Hematopoietic multipotent progenitor cell treated with erythropoietin and hydrocortisone succinate and interleukin-3 and kit ligand, for 17 days (in vitro differentiated cells): ENCODE measurements around the gene CD40LG.

Experiments
- DNase-seq: peaks from one replicate; pipeline ENCODE4 v3.0.0-alpha.2; 2015; ENCODE audit warnings: low spot score

Gene CD40LG

DNA sequence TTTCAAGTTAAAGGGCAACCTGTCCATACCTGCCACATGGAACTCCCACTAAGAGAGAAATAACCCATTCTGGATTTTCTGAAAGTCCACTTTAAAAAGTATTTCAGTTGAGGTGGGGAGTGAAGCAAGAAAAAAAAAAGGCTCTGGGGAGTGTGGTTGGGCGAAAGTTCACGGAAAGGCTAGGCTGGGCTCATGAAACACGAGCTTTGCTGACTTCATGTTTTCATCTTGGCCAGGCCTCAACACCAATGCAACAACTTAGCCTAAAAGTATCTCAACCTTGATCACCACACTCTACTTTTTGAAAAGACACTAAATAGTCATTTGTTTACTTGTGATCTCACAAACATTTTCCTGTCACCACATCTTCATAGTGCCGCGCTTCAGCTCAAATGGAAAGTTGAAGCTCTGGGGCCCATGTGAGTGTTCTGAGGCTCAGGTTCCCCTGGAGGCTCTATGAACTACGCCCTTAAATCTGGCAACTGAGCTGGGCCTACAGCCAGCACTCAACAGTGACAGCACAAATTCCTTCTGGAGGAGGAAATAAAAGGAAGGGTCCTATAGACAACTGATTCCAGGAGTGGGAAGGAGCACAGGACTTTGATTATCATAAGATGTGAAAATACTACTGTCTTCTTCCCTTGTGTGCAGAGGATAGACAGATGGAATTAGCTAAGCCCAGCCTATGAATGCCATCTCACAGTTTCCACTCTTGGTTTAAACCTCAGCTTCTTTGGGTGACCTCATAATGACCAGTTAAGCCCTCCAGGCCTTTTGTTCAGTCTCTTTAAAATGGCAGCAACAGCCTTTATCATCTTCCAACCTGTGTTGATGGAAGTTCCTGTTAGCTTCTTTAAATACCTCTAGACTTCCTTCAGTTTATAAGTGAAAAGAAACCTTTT is 5.1 kb downstream of the CD40LG start:
- no peak for DNase-seq

DNA sequence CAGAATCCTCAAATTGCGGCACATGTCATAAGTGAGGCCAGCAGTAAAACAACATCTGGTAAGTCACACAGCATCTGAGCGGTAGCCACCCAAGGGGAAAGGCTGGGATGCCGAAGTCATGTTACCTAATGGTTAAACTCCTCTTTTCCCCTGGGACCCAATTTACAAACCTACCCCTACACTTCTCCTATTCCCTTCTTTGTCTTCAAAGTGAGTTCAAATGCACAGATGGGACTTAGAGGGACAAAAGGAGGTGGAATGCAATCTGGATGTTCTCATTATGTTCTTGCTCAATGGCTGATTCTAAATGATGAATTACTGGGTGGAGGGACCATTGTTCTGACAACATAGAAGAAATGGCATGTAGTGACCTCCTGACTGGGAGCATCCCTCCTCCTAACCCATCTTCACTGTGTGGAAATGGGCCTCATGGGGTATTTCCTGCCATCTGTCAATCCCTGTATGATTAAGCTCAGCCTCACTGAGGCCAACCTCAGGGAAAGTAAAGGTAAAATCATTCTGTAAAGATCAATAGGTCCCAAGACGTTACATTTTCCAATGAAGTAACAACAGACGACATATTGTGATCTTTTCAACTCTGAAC is 8.5 kb downstream of the CD40LG start:
- no peak for DNase-seq

DNA sequence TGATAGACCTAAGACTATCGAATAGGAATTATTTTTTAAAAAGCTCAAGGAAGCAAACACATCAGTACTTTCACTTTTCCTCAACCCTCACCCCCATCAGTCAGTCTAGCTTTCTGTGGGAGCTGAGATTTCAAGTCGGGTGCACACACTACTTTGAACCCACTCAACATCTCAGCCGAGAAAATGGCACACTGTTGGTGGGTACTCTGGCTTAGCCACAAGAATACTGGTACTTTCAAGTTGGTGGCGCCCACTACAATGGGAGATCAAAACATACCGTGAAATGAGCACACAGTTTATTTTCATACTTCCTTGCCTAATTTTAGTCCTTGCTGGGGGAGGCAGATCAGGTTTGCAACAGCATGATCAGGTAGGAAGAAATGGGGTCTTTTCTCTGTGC is 10.2 kb downstream of the CD40LG start:
- DNase-seq, result no peak

DNA sequence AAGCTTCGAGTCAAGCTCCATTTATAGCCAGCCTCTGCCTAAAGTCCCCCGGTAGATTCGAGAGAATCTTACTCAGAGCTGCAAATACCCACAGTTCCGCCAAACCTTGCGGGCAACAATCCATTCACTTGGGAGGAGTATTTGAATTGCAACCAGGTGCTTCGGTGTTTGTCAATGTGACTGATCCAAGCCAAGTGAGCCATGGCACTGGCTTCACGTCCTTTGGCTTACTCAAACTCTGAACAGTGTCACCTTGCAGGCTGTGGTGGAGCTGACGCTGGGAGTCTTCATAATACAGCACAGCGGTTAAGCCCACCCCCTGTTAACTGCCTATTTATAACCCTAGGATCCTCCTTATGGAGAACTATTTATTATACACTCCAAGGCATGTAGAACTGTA is 11.2 kb downstream of the CD40LG start:
- DNase-seq, result no peak

DNA sequence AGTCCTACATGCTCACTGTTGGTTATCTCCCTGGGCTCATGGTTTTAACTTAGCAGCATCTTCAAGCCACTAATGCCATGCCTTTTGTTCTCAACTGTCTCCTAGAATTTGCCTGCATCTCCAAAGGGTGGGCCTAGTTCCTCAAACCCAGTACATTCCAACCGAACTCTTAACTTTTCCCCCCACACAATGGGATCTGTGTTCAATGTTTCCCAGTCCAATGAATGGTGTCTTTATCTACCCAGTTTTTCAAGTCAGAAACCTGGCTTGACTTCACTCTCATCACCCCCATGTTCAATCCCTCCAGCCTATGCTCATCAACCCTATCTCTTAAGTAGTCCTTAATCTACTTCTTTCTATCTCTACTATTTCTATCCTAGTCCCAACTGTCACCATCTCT is 12.9 kb downstream of the CD40LG start:
- DNase-seq, result no peak

GRCh38 chrX:136662104-136662503 is 14.1 kb downstream of the CD40LG start:
- no peak for DNase-seq

GRCh38 chrX:136662976-136663375 is 15.0 kb downstream of the CD40LG start:
- DNase-seq, result no peak

DNA sequence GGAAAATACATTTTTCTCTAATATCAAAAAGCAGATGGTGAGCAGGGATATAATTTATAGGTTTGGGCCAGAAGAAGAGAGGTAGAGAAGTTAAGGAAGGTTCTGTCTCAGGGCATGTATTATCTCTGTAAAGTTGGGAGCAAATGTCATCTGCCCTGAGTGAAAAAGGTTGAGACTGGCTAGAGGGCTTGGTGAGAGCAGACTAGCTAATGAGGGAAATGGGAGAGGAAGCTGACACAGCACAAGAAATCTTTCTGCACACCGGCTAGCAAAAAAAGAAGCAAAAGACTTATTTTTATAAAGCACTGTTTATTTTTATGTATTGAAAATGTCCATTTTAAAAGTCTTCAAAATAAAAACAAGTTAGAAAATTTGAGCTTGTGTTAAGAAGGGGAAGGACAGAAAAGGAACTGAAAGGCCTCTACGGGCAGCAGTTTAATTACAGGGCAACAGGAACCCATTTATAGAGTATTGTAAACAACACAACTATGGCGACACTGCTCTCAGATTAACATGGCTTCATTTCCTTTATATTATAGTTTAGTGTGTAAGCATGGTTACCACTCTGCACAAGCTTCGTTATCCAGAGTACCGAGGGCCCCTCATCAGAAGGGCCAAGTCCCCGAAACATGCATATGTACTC is 17.4 kb downstream of the CD40LG start:
- DNase-seq, result no peak

DNA sequence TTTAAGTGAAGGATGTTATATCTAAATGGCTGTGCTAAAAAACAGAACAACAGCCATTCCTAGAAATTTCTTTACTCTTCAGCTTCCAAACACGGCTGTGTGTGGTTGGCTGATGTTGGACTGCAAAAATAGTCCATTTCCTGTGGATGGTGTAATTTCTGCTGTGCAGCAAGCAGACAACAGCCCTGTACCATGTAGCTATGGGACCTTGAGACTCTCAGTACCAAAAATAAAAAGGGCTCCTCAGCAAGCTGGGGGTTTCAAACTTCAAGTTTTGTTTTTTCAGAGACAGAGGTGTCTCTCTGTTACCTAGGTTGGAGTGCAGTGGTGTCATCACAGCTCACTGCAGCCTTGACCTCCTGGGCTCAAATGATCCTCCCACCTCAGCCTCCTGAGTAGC is 18.1 kb downstream of the CD40LG start:
- DNase-seq, result no peak

GRCh38 chrX:136667446-136668168 is 19.6 kb downstream of the CD40LG start:
- DNase-seq, result no peak

GRCh38 chrX:136671006-136671610 is 23.1 kb downstream of the CD40LG start:
- no peak for DNase-seq

DNA sequence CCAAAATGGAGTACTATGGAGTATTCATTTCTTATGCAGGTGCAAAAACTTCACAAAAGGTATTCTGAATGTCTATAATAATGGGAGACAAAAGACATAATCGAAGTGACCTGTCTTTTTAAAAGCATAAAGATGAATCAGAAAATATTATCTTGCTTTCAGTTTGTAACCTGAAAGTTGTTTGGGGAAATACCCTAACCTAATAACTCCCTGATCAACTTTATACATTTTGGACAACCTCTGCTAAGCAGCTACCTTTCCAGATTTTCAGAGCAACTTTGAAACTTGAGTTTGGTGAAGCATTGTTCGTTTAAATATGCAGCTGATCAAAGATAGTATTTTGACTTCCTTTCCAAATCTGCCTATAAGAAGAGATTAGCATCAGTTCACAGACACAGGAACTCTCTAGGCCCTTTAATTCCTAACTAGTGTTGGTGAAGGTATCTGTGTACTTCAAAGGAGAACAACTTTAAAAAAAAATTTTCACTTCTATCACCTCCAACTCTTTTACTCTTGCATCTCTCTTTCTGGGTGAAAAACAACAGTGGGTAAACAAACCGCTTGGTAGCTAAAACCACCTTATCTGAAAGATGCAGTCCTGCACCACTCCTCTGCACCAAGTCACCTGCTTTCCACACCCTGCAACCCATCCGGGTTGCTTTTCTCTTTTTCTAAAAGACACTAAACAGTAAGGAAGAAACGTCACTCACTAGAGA is 26.5 kb downstream of the CD40LG start:
- peak; percentile 3 for DNase-seq

- no peak for DNase-seq
Measured at GRCh38 chrX:136679531-136679930, 31.6 kb downstream of the CD40LG start.

GRCh38 chrX:136684120-136684519 is 36.2 kb downstream of the CD40LG start:
- no peak for DNase-seq

GRCh38 chrX:136687457-136687856 is 39.5 kb downstream of the CD40LG start:
- no peak for DNase-seq

GRCh38 chrX:136689436-136689835 is 41.5 kb downstream of the CD40LG start:
- DNase-seq, result no peak

DNA sequence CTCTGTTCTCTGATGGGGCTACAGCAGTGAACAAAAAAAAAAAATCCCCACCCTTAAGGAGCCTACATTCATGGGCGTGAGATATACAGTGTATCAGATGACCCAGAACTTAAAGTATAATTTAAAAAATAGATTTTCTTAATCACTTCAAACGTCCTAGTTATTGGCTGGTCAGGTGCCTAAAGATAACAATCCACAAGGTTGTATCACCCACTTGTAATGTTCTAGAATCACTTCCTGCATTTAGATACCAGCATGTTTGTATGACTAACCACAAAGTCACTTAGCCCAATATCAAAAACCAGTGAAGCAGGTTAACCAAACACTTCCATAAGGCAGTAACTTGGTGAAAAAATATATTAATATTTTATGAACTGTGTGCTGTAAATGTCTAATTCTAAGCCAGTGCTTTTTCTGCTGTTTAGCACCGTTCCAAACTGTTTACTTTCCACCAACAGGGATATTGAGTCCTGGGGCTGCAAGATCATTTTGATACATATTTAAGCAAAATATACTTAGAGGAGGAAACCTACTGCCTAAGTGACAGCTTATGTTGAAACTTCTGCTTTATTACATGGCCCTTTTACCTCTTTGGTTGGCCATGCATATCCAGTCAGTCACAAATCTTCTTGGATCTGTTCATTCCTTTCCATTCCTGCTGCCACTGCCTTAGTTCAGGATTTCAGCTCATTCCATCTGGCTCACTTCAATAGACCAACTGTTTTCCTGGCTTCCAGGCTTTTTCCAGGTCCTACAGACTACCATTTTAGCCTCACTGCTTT is 43.3 kb downstream of the CD40LG start:
- no peak for DNase-seq

- no peak for DNase-seq
Measured at GRCh38 chrX:136692271-136692670, 44.3 kb downstream of the CD40LG start.

GRCh38 chrX:136694431-136695087 is 46.6 kb downstream of the CD40LG start:
- DNase-seq, result peak; percentile 31

- no peak for DNase-seq
Measured at GRCh38 chrX:136697156-136697555, 49.2 kb downstream of the CD40LG start.
